ENCODE data around the gene PDE10A. TPM values are rescaled to one million over a fixed set of nuclear protein-coding genes. Genes with fewer than 3 reads are reported as not detected.

The PDE10A gene
- total RNA-seq, 1 donor from 2014 or later, result 6.9 TPM

DNA sequence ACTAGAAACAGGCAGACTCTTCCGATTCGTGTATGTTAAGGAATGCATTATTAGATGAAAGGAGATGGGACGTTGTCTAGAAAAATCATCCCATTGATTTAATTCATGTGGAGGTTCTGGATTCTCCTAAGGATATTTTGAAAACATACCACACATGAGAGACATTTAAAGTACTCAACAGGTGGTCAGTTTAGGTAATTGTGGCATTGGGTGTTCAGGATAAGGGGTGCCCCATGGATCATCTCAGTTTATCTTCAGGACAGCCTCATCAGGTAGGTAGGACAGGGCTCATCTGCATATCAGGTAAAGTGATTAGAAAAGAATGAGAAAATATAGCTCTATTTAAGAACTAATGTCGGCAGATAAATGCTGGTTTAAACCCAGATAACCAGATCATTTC, 15.9 kb upstream of the PDE10A start:
- DNase-seq (ENCODE audit: low read depth), result no peak
- TF ChIP-seq, protein P1, sequence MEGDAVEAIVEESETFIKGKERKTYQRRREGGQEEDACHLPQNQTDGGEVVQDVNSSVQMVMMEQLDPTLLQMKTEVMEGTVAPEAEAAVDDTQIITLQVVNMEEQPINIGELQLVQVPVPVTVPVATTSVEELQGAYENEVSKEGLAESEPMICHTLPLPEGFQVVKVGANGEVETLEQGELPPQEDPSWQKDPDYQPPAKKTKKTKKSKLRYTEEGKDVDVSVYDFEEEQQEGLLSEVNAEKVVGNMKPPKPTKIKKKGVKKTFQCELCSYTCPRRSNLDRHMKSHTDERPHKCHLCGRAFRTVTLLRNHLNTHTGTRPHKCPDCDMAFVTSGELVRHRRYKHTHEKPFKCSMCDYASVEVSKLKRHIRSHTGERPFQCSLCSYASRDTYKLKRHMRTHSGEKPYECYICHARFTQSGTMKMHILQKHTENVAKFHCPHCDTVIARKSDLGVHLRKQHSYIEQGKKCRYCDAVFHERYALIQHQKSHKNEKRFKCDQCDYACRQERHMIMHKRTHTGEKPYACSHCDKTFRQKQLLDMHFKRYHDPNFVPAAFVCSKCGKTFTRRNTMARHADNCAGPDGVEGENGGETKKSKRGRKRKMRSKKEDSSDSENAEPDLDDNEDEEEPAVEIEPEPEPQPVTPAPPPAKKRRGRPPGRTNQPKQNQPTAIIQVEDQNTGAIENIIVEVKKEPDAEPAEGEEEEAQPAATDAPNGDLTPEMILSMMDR (conservative IDR thresholded peaks at IDR 0.05; ENCODE audit: low read depth, low read length), result no peak
- no peak overlapping the region for H3K4me3 ChIP-seq (ENCODE audit: low read depth, low read length)

DNA sequence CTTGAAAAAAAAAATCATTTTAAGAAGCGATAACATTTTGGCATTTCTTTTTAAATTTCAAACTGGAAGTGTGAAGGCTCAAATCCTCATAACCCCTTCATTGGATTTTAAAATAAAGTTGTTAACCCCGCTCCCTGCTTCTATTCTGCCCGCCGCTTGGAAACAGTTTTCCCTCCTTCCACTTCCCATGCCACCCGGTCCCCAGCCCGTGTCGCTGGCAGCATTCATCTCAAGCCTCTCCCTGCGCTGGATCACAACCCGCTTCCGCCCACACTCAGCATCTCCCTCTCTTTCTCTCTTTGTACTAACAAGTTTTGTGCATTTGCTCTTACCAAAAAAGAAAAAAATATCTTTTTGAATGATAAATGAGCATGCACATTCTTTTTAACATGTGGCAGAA, 15.4 kb upstream of the PDE10A start:
- H3K4me3 ChIP-seq (ENCODE audit: low read depth, low read length), result no peak overlapping the region
- TF ChIP-seq, protein P1 (conservative IDR thresholded peaks at IDR 0.05; ENCODE audit: low read depth, low read length), result no peak
- DNase-seq (ENCODE audit: low read depth), result no peak

DNA sequence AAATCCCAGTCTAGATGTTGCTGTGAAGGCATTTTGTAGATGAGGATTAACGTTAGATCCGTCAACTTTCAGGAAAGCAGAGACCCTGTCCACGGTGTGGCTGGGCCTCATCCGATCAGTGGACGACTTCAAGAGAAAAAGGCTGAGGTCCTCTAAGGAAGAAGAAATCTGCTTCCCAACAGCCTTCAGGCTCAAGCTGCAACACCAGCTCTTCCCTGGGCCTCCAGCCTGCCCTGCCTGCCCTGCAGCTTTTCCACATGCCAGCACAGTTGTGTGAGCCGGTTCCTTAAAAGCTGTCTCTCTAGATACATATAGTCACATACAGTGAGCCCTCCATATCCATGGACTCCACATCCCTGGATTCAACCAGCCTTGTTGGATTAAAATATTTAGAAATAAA, 14.1 kb upstream of the PDE10A start:
- no peak for DNase-seq (ENCODE audit: low read depth)
- TF ChIP-seq, protein P1 (conservative IDR thresholded peaks at IDR 0.05; ENCODE audit: low read depth, low read length), result no peak
- no peak overlapping the region for H3K4me3 ChIP-seq (ENCODE audit: low read depth, low read length)

DNA sequence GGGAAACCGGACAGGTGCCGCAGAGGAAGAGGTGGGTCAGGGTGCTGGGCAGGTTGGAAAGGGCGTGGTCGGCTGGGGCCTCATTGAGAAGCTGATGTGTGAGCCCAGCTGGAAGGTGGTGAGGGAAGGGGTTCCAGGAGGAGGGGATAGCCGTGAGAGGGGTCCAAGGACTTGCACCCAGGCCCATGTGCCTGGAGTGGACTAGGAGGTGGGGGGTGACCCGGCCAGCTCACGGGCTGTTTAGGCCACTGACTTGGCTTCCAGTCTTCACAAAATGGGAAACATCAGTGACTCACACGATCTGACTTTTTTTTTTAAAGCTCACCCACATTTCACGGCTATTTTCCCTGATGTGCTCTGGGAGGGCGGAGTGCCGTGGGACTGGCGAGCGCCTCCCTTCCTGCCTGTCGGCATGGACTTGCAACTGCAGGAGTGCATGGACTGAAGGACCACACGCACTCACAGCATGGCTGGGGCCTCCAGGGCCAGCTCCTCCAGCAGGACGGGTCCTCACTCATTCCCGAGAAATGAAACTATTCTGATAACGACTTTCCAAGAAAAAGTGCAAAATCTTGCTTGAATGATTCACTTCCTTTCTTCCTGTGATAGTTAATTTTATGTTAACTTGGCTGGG, 13.5 kb upstream of the PDE10A start:
- H3K4me3 ChIP-seq (ENCODE audit: low read depth, low read length), result no peak overlapping the region
- TF ChIP-seq, protein P1 (conservative IDR thresholded peaks at IDR 0.05; ENCODE audit: low read depth, low read length), result no peak
- DNase-seq (ENCODE audit: low read depth), result no peak

DNA sequence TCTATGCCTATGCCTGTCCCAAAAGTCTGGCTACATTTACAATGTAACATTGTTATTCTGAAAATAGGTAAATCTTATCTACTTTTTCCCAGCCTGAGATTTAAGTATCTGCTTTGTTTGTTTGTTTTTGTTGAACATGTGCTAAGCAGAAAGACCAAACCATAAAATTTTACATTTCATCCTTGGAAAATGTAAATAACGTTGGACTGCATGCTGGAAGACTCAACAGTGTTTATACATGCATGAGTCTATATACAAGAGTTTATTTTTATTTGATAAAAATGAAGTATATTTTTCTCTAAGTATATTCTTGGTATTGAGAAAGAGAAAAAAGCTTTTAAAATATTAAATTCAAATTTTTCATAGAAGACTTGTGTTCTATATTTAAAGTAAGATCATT, 12.1 kb upstream of the PDE10A start:
- TF ChIP-seq, protein P1 (conservative IDR thresholded peaks at IDR 0.05; ENCODE audit: low read depth, low read length), result no peak
- DNase-seq (ENCODE audit: low read depth), result no peak
- H3K4me3 ChIP-seq (ENCODE audit: low read depth, low read length), result no peak overlapping the region

DNA sequence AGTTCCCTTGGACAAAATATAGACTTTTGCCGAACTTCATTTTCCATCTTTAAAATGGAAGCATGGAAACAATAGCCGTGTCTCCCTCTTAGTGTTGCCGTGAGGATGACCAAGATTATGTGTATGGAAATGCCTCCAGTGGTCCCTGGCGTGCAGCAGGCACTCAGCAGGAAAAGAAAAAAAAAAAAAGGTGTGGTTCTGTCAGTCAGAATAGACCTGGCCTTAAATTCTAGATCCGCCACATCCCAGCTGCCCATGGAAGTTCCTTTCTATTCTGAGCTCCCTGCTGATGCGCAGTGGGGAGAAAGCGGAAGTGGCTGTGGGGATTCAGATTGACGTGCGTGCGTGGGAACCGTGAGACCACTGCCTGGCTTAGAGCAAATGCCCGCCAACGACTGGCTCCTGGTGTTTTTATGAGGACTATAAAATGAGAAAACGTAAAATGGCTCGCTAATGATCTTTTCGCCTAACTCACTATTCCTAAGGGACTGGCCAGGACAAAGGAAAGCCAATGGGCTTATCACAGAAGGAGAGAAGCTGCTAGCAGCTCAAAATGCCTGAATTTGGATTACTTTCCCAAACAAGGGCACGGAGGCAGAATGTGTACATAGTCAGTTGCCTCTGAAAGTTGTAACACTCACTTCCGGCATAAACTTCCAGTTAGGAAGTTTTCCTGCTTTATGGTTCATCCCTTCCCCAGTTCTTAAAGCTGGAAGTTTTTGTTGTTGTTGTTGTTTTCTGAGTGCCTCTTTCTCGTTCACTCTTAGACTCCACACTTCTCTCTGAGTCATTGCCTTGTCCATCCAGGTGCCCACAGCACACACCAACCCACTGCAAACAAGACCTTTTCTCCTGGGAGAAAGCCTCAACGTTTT, 11.4 kb upstream of the PDE10A start:
- no peak for DNase-seq (ENCODE audit: low read depth)
- TF ChIP-seq, protein P1 (conservative IDR thresholded peaks at IDR 0.05; ENCODE audit: low read depth, low read length), result no peak
- H3K4me3 ChIP-seq (ENCODE audit: low read depth, low read length), result no peak overlapping the region

Measured in epithelial cell of proximal tubule (primary cell).